HCT116 (cell line): Measurements from ENCODE around the gene SPEF2. TPM values are rescaled to one million over a fixed set of nuclear protein-coding genes. Genes with fewer than 3 reads are reported as not detected.

Experiments used
- ATAC-seq: fragments of 200-7000 bp; cut with Tn5 transposase; 2 replicates; pipeline ENCODE4 v1.9.1; 2020; ENCODE audit warnings: mild to moderate bottlenecking, moderate library complexity
- BruUV-seq: library from RNA; stranded (reverse); fragments of 400-500 nt; replicated peaks from 2 replicates; lab custom pipeline; 2021; lab: Mats Ljungman, UMichigan
- CTCF ChIA-PET: fragments of 300-600 bp; sonication (Branson Sonifier 250); formaldehyde crosslinking; loops from one replicate; lab custom pipeline; 2021; ENCODE audit warnings: antibody characterized with exemption; lab: Charles Lee
- POLR2A ChIA-PET: fragments of 300-600, 350-600 bp; sonication (Branson Sonifier 250); formaldehyde crosslinking; loops from one replicate; lab custom pipeline; 2021; ENCODE audit warnings: antibody characterized with exemption; lab: Charles Lee
- RAD21 ChIA-PET, 2 experiments: fragments of 300-600 bp; sonication (Branson Sonifier 250); formaldehyde crosslinking; loops; one replicate each; lab custom pipeline; 2023; ENCODE audit warnings: low total read pairs in 2 of 2; ENCODE audit not compliant: uncharacterized antibody in 2 of 2, unreplicated experiment in 2 of 2, low non-redundant PET in 1 of 2; lab: Charles Lee
- DNase-seq: peaks from one replicate; pipeline ENCODE4 v3.0.0-alpha.2; 2010; ENCODE audit warnings: low read depth, low spot score
- H2AFZ ChIP-seq: fragments of 200-600 bp; shearing (Covaris generic), sonication (generic); 2 replicates; pipeline ENCODE4 v1.6.1; 2017; ENCODE audit warnings: low read depth, mixed run types, mixed read lengths, antibody characterized with exemption, low read length; ENCODE audit not compliant: poor library complexity, severe bottlenecking
- H3K27ac ChIP-seq: 2 replicates; pipeline ENCODE4 v1.5.1; 2012; ENCODE audit warnings: low read depth, low read length
- H3K27me3 ChIP-seq: fragments of 200-600 bp; sonication (generic); 2 replicates; pipeline ENCODE4 v1.6.1; 2016; ENCODE audit warnings: mixed run types, low read length, mixed read lengths; ENCODE audit not compliant: insufficient read depth
- H3K36me3 ChIP-seq, 2 experiments: fragments of 200-500 bp in 1 of 2; fragments of 200-600 bp in 1 of 2; sonication (Bioruptor generic) in 1 of 2; sonication (generic) in 1 of 2; 2 replicates each; pipeline versions ENCODE4 v1.5.1 to v1.6.1; 2014 to 2016; ENCODE audit warnings: low read length in 2 of 2, inconsistent platforms in 1 of 2, mixed read lengths in 1 of 2, mixed run types in 1 of 2; ENCODE audit not compliant: insufficient read depth in 2 of 2, control insufficient read depth in 1 of 2
- H3K4me1 ChIP-seq, 2 experiments: fragments of 200-600 bp in 1 of 2; sonication (generic) in 1 of 2; 2 replicates each; pipeline versions ENCODE4 v1.5.1 to v1.6.1; 2012 to 2017; ENCODE audit warnings: low read length in 2 of 2, inconsistent platforms in 1 of 2, mild to moderate bottlenecking in 1 of 2, mixed read lengths in 1 of 2, mixed run types in 1 of 2, moderate library complexity in 1 of 2; ENCODE audit not compliant: insufficient read depth in 2 of 2, control insufficient read depth in 1 of 2
- H3K4me2 ChIP-seq: fragments of 200-600 bp; sonication (generic); 2 replicates; pipeline ENCODE4 v1.6.1; 2017; ENCODE audit warnings: mixed run types, low read length, mixed read lengths
- H3K4me3 ChIP-seq, 2 experiments: fragments of 200-600 bp in 1 of 2; sonication (generic) in 1 of 2; replicated peaks in 1 of 2; 2 replicates each; pipeline ENCODE4 v1.5.1; 2011 to 2016; ENCODE audit warnings: low read length in 2 of 2, control low read depth in 1 of 2, low read depth in 1 of 2, mild to moderate bottlenecking in 1 of 2, mixed read lengths in 1 of 2, mixed run types in 1 of 2
- H3K79me2 ChIP-seq: fragments of 200-600 bp; sonication (generic); 2 replicates; pipeline ENCODE4 v1.6.1; 2017; ENCODE audit warnings: mild to moderate bottlenecking, mixed run types, low read length, moderate library complexity, mixed read lengths; ENCODE audit not compliant: insufficient read depth
- H3K9ac ChIP-seq: fragments of 200-600 bp; sonication (generic); 2 replicates; pipeline ENCODE4 v1.6.1; 2016; ENCODE audit warnings: low read length, mixed read lengths
- H3K9me2 ChIP-seq: fragments of 200-600 bp; sonication (generic), shearing (Covaris generic); 2 replicates; pipeline ENCODE4 v1.6.1; 2017; ENCODE audit warnings: mixed run types, mild to moderate bottlenecking, moderate library complexity; ENCODE audit not compliant: insufficient read depth
- H3K9me3 ChIP-seq, 2 experiments: fragments of 200-500 bp in 1 of 2; fragments of 200-600 bp in 1 of 2; sonication (Bioruptor generic) in 1 of 2; sonication (generic) in 1 of 2; 2 replicates each; pipeline ENCODE4 v1.6.1; 2014 to 2017; ENCODE audit warnings: low read length in 2 of 2, mixed read lengths in 2 of 2, inconsistent platforms in 1 of 2, low read depth in 1 of 2, mild to moderate bottlenecking in 1 of 2, mixed run types in 1 of 2, moderate library complexity in 1 of 2; ENCODE audit not compliant: control insufficient read depth in 1 of 2, insufficient read depth in 1 of 2
- H4K20me1 ChIP-seq: fragments of 200-600 bp; sonication (generic), shearing (Covaris generic); 2 replicates; pipeline ENCODE4 v1.6.1; 2017; ENCODE audit warnings: mixed run types, mild to moderate bottlenecking, moderate library complexity; ENCODE audit not compliant: insufficient read depth
- ATF3 ChIP-seq: IDR thresholded peaks from 2 replicates; pipeline ENCODE4 v1.6.1; 2012
- CBX3 ChIP-seq: IDR thresholded peaks from 2 replicates; pipeline ENCODE4 v1.6.1; 2012; ENCODE audit warnings: low read depth
- CEBPB ChIP-seq: IDR thresholded peaks from 2 replicates; pipeline ENCODE4 v1.6.1; 2012; ENCODE audit warnings: low read depth
- EGR1 ChIP-seq: IDR thresholded peaks from 2 replicates; pipeline ENCODE4 v1.6.1; 2012; ENCODE audit warnings: low read depth
- ELF1 ChIP-seq: IDR thresholded peaks from 2 replicates; pipeline ENCODE4 v1.6.1; 2012; ENCODE audit warnings: low read depth, borderline replicate concordance
- EZH2 ChIP-seq: fragments of 200-600 bp; sonication (generic); IDR thresholded peaks from 2 replicates; pipeline ENCODE4 v1.6.1; 2017; ENCODE audit warnings: antibody characterized with exemption, mixed run types
- FOSL1 ChIP-seq: IDR thresholded peaks from 2 replicates; pipeline ENCODE4 v1.6.1; 2012; ENCODE audit warnings: low read depth
- POLR2AphosphoS5 ChIP-seq: IDR thresholded peaks from 2 replicates; pipeline ENCODE4 v1.6.1; 2011; ENCODE audit warnings: mild to moderate bottlenecking, low read depth, low read length, moderate library complexity
- RAD21 ChIP-seq: IDR thresholded peaks from 2 replicates; pipeline ENCODE4 v1.6.1; 2012; ENCODE audit warnings: low read depth, mild to moderate bottlenecking
- SP1 ChIP-seq: IDR thresholded peaks from 2 replicates; pipeline ENCODE4 v1.6.1; 2012; ENCODE audit warnings: low read depth
- TCF7L2 ChIP-seq: IDR thresholded peaks from 2 replicates; pipeline ENCODE4 v1.7.0; 2011; ENCODE audit warnings: borderline replicate concordance, inconsistent platforms; ENCODE audit not compliant: insufficient read depth, insufficient read length; ENCODE audit errors: extremely low read depth
- ZFX ChIP-seq: fragments of 450-650 bp; IDR thresholded peaks from 2 replicates; pipeline ENCODE4 v1.6.1; 2017
- intact Hi-C: fragments of 100-400 bp; cut with micrococcal nuclease; formaldehyde crosslinking; loops from 2 replicates; pipeline ENCODE4 v1.10.0; 2022
- total RNA-seq: library from RNA; stranded (reverse); gene quantifications from one replicate; pipeline ENCODE4 v1.2.1, GENCODE V29; 2021; ENCODE audit not compliant: unreplicated experiment
- TF ChIP-seq, protein P1 (sequence below): IDR thresholded peaks from 2 replicates; pipeline ENCODE4 v1.6.1; 2012

SPEF2 gene
- total RNA-seq, 1 experiment from 2014 or later: 4.6 TPM

DNA sequence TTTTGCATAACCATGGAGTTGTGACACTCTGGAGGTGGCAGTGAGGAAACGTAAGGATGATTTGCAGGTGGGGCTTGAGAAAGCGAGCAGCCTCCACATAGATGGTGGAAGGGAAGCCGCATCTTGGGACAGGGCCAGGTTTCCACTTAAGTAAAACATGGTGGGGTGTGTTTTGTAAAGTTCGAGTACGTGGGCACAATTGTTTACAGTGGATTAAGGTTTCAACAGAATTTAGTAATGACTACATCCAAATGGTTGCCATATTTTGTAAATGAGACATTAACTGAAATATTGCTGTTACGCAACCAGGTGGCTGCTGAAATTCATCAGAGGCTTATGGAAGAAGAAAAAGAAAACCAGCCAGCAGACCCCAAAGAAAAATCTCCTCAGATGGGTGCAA is 153.6 kb downstream of the SPEF2 start:
- H2AFZ ChIP-seq: no peak overlapping the region
- intact Hi-C loops: no loop called here
- no TSS peak for BruUV-seq
- POLR2A ChIA-PET: no interaction called here
- no peak overlapping the region for H3K27ac ChIP-seq
- H3K9ac ChIP-seq: no peak overlapping the region
- no peaks in the 10 kb centered on the region for H3K36me3 ChIP-seq
- H3K9me2 ChIP-seq: no peaks in the 10 kb centered on the region
- H4K20me1 ChIP-seq: no peaks in the 10 kb centered on the region
- no peak overlapping the region for H3K4me2 ChIP-seq
- H3K27me3 ChIP-seq: peaks cover 18% of the 10 kb centered on the region
- RAD21 ChIA-PET: no interaction called here
- no peak overlapping the region for H3K4me3 ChIP-seq
- no peak for DNase-seq
- no peak for ATAC-seq
- CTCF ChIA-PET: no interaction called here
- no peak for TF ChIP-seq RAD21
- TF ChIP-seq ATF3: no peak
- no peak for TF ChIP-seq TCF7L2
- TF ChIP-seq CEBPB: no peak
- no peak for TF ChIP-seq FOSL1
- TF ChIP-seq EZH2: no peak
- TF ChIP-seq SP1: no peak
- no peak for TF ChIP-seq CBX3
- no peak for TF ChIP-seq POLR2AphosphoS5
- no peak for TF ChIP-seq EGR1
- no peak for TF ChIP-seq ZFX
- no peaks in the 10 kb centered on the region for H3K9me3 ChIP-seq
- H3K4me1 ChIP-seq: no peaks in the 10 kb centered on the region
- no peaks in the 10 kb centered on the region for H3K79me2 ChIP-seq

- Histone ChIP-seq H3K27ac (no peak overlapping the region), H2AFZ (no peak overlapping the region), H3K9me2 (no peaks in the 10 kb centered on the region), H3K4me3 (no peak overlapping the region), H3K4me1 (no peaks in the 10 kb centered on the region), H3K36me3 (no peaks in the 10 kb centered on the region), H3K9ac (no peak overlapping the region), H4K20me1 (no peaks in the 10 kb centered on the region), H3K9me3 (no peaks in the 10 kb centered on the region), H3K4me2 (no peak overlapping the region), H3K79me2 (no peaks in the 10 kb centered on the region), H3K27me3 (peaks cover 18% of the 10 kb centered on the region)
- POLR2A ChIA-PET: no interaction called here
- CTCF ChIA-PET: no interaction called here
- no TSS peak for BruUV-seq
- TF ChIP-seq CEBPB: no peak
- no peak for TF ChIP-seq TCF7L2
- TF ChIP-seq, protein P1, sequence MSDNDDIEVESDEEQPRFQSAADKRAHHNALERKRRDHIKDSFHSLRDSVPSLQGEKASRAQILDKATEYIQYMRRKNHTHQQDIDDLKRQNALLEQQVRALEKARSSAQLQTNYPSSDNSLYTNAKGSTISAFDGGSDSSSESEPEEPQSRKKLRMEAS: no peak
- TF ChIP-seq FOSL1: no peak
- TF ChIP-seq EZH2: no peak
- TF ChIP-seq ELF1: no peak
- DNase-seq (no peak), ATAC-seq (no peak)
- intact Hi-C loops: no loop called here
- RAD21 ChIA-PET: no interaction called here
Measured at GRCh38 chr5:35771839-35772238, 154.2 kb downstream of the SPEF2 start.
